ENCODE measurements around the gene HIVEP1. TPM values are rescaled to one million over a fixed set of nuclear protein-coding genes. Genes with fewer than 3 reads are reported as not detected.

The HIVEP1 gene
- total and polyA plus RNA-seq, 2 of the 13 experiments (the other 11 are each of a cell fraction or from before 2014, with no cell fraction given), result 7.4 to 9.9 TPM

DNA sequence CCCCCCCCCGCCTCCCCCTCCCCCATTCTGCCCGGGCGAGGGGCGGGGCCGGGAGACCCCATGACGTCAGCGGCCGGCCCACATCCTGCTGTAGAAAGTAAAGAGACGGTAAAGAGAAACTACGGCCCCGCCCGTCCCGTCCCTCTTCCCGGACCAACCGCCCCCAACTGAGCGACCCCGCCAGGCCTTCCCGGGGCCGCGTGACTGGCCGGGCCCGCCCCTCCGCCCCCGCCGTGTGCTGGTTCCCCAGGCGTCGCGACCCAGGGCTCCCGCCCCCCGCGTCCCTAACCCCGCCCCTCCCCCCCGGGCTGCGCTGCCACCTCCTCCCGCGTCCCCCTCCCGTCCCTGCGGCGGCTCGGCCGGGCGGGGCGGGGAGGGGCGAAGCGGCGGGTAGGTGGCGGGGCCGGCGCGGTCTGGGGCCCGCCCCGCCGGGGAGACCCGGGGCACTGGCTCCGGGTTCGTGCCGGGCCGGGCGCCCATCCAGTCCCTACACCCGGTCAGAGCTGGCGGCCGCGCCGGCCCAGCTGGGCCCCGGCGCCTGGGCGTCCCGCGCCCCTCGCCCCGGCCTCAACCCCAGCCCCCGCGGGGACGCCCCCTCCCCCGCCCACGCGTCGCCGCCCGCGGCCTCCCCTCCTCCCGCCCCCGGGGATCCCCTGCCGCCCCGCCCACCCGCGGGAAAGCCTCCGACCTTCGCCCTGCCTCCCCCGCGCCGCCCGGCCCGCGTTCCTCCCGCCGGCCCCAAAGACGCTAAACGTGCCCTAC, 655 bp upstream of the HIVEP1 start (continued):
- TF ChIP-seq, protein P1, sequence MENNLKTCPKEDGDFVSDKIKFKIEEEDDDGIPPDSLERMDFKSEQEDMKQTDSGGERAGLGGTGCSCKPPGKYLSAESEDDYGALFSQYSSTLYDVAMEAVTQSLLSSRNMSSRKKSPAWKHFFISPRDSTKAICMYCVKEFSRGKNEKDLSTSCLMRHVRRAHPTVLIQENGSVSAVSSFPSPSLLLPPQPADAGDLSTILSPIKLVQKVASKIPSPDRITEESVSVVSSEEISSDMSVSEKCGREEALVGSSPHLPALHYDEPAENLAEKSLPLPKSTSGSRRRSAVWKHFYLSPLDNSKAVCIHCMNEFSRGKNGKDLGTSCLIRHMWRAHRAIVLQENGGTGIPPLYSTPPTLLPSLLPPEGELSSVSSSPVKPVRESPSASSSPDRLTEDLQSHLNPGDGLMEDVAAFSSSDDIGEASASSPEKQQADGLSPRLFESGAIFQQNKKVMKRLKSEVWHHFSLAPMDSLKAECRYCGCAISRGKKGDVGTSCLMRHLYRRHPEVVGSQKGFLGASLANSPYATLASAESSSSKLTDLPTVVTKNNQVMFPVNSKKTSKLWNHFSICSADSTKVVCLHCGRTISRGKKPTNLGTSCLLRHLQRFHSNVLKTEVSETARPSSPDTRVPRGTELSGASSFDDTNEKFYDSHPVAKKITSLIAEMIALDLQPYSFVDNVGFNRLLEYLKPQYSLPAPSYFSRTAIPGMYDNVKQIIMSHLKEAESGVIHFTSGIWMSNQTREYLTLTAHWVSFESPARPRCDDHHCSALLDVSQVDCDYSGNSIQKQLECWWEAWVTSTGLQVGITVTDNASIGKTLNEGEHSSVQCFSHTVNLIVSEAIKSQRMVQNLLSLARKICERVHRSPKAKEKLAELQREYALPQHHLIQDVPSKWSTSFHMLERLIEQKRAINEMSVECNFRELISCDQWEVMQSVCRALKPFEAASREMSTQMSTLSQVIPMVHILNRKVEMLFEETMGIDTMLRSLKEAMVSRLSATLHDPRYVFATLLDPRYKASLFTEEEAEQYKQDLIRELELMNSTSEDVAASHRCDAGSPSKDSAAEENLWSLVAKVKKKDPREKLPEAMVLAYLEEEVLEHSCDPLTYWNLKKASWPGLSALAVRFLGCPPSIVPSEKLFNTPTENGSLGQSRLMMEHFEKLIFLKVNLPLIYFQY (CRISPR knock-in tag; IDR thresholded peaks at IDR 0.05; ENCODE audit: borderline replicate concordance), result peak; percentile 67; the same call in 1 of the 2 replicates
- TF ChIP-seq ZNF383 (CRISPR knock-in tag; IDR thresholded peaks at IDR 0.05; ENCODE audit: borderline replicate concordance) (no peak), HOXA5 (CRISPR knock-in tag; IDR thresholded peaks at IDR 0.05) (peak; percentile 81; the same call in 1 of the 2 replicates), PTBP1 (IDR thresholded peaks at IDR 0.05; ENCODE audit: low read depth, low read length, poor library complexity, severe bottlenecking) (no peak), MYC (CRISPR knock-in tag; IDR thresholded peaks at IDR 0.05; ENCODE audit: borderline replicate concordance) (peak; percentile 32; the same call in 1 of the 2 replicates), KAT2B (IDR thresholded peaks at IDR 0.05; ENCODE audit: borderline replicate concordance, low read depth, low read length) (no peak), MED13 (CRISPR knock-in tag; IDR thresholded peaks at IDR 0.05) (peak; percentile 48; the same call in 1 of the 2 replicates), ZNF766 (CRISPR knock-in tag; IDR thresholded peaks at IDR 0.05; ENCODE audit: borderline replicate concordance) (0 out of 2 replicates have a peak, but pooled peaks have one; percentile 53), GTF3A (CRISPR knock-in tag; conservative IDR thresholded peaks at IDR 0.05) (no peak)
- TF ChIP-seq, protein P2, sequence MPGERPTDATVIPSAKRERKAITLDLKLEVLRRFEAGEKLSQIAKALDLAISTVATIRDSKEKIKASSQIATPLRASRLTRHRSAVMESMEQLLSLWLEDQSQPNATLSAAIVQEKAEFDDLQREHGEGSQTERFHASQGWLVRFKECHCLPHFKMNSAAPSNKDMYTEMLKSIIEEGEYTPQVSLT (CRISPR knock-in tag; IDR thresholded peaks at IDR 0.05; ENCODE audit: borderline replicate concordance, low read depth), result no peak
- TF ChIP-seq, protein P3, sequence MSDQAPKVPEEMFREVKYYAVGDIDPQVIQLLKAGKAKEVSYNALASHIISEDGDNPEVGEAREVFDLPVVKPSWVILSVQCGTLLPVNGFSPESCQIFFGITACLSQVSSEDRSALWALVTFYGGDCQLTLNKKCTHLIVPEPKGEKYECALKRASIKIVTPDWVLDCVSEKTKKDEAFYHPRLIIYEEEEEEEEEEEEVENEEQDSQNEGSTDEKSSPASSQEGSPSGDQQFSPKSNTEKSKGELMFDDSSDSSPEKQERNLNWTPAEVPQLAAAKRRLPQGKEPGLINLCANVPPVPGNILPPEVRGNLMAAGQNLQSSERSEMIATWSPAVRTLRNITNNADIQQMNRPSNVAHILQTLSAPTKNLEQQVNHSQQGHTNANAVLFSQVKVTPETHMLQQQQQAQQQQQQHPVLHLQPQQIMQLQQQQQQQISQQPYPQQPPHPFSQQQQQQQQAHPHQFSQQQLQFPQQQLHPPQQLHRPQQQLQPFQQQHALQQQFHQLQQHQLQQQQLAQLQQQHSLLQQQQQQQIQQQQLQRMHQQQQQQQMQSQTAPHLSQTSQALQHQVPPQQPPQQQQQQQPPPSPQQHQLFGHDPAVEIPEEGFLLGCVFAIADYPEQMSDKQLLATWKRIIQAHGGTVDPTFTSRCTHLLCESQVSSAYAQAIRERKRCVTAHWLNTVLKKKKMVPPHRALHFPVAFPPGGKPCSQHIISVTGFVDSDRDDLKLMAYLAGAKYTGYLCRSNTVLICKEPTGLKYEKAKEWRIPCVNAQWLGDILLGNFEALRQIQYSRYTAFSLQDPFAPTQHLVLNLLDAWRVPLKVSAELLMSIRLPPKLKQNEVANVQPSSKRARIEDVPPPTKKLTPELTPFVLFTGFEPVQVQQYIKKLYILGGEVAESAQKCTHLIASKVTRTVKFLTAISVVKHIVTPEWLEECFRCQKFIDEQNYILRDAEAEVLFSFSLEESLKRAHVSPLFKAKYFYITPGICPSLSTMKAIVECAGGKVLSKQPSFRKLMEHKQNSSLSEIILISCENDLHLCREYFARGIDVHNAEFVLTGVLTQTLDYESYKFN (CRISPR knock-in tag; conservative IDR thresholded peaks at IDR 0.05), result peak; percentile 52
- TF ChIP-seq, protein P4, sequence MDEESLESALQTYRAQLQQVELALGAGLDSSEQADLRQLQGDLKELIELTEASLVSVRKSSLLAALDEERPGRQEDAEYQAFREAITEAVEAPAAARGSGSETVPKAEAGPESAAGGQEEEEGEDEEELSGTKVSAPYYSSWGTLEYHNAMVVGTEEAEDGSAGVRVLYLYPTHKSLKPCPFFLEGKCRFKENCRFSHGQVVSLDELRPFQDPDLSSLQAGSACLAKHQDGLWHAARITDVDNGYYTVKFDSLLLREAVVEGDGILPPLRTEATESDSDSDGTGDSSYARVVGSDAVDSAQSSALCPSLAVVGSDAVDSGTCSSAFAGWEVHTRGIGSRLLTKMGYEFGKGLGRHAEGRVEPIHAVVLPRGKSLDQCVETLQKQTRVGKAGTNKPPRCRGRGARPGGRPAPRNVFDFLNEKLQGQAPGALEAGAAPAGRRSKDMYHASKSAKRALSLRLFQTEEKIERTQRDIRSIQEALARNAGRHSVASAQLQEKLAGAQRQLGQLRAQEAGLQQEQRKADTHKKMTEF (CRISPR knock-in tag; IDR thresholded peaks at IDR 0.05), result peak; percentile 3; the same call in 1 of the 2 replicates
- TF ChIP-seq, protein P5, sequence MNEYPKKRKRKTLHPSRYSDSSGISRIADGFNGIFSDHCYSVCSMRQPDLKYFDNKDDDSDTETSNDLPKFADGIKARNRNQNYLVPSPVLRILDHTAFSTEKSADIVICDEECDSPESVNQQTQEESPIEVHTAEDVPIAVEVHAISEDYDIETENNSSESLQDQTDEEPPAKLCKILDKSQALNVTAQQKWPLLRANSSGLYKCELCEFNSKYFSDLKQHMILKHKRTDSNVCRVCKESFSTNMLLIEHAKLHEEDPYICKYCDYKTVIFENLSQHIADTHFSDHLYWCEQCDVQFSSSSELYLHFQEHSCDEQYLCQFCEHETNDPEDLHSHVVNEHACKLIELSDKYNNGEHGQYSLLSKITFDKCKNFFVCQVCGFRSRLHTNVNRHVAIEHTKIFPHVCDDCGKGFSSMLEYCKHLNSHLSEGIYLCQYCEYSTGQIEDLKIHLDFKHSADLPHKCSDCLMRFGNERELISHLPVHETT (CRISPR knock-in tag; conservative IDR thresholded peaks at IDR 0.05), result peak; percentile 73; the same call in 1 of the 2 replicates
- TF ChIP-seq, protein P6, sequence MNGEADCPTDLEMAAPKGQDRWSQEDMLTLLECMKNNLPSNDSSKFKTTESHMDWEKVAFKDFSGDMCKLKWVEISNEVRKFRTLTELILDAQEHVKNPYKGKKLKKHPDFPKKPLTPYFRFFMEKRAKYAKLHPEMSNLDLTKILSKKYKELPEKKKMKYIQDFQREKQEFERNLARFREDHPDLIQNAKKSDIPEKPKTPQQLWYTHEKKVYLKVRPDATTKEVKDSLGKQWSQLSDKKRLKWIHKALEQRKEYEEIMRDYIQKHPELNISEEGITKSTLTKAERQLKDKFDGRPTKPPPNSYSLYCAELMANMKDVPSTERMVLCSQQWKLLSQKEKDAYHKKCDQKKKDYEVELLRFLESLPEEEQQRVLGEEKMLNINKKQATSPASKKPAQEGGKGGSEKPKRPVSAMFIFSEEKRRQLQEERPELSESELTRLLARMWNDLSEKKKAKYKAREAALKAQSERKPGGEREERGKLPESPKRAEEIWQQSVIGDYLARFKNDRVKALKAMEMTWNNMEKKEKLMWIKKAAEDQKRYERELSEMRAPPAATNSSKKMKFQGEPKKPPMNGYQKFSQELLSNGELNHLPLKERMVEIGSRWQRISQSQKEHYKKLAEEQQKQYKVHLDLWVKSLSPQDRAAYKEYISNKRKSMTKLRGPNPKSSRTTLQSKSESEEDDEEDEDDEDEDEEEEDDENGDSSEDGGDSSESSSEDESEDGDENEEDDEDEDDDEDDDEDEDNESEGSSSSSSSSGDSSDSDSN (CRISPR knock-in tag; IDR thresholded peaks at IDR 0.05), result peak; percentile 31; the same call in 1 of the 2 replicates

Measured in HepG2 (cell line).